KMS-11 (cell line): Measurements from ENCODE around the gene SLC9A9.

Experiments
- H2AFZ ChIP-seq: fragments of 200-600 bp; sonication (generic); 2 replicates; pipeline ENCODE4 v1.6.1; 2016; ENCODE audit warnings: antibody characterized with exemption, mixed run types, low read depth
- H3K27ac ChIP-seq: fragments of 200-600 bp; sonication (generic); 2 replicates; pipeline ENCODE4 v1.6.1; 2016; ENCODE audit warnings: mild to moderate bottlenecking, mixed run types
- H3K27me3 ChIP-seq: fragments of 200-600 bp; sonication (generic); 2 replicates; pipeline ENCODE4 v1.6.1; 2017; ENCODE audit warnings: mild to moderate bottlenecking, low read depth, mixed run types, moderate library complexity; ENCODE audit not compliant: insufficient read depth
- H3K36me3 ChIP-seq: fragments of 200-600 bp; sonication (generic); 2 replicates; pipeline ENCODE4 v1.6.1; 2017; ENCODE audit warnings: mild to moderate bottlenecking, mixed run types; ENCODE audit not compliant: insufficient read depth
- H3K4me1 ChIP-seq: fragments of 200-600 bp; sonication (generic); 2 replicates; pipeline ENCODE4 v1.6.1; 2016; ENCODE audit warnings: mild to moderate bottlenecking, low read depth, mixed run types; ENCODE audit not compliant: poor library complexity, severe bottlenecking
- H3K4me2 ChIP-seq: fragments of 200-600 bp; sonication (generic); 2 replicates; pipeline ENCODE4 v1.7.0; 2016; ENCODE audit warnings: mild to moderate bottlenecking, mixed run types
- H3K4me3 ChIP-seq: fragments of 200-600 bp; sonication (generic); IDR thresholded peaks from 2 replicates; pipeline ENCODE4 v1.6.1; 2017; ENCODE audit warnings: low read depth, low read length, mixed read lengths; ENCODE audit not compliant: insufficient read depth
- H3K79me2 ChIP-seq: fragments of 200-600 bp; sonication (generic); 2 replicates; pipeline ENCODE4 v1.6.1; 2016; ENCODE audit warnings: low read depth, mixed run types; ENCODE audit not compliant: insufficient read depth
- H3K9ac ChIP-seq: fragments of 200-600 bp; sonication (generic); 2 replicates; pipeline ENCODE4 v1.6.1; 2016; ENCODE audit warnings: mild to moderate bottlenecking, mixed run types
- H4K20me1 ChIP-seq: fragments of 200-600 bp; sonication (generic); 2 replicates; pipeline ENCODE4 v1.6.1; 2016; ENCODE audit warnings: mild to moderate bottlenecking, mixed run types; ENCODE audit not compliant: insufficient read depth
- CTCF ChIP-seq: fragments of 200-600 bp; sonication (generic); conservative IDR thresholded peaks from 2 replicates; pipeline ENCODE4 v1.6.1; 2017; ENCODE audit warnings: low read depth, mild to moderate bottlenecking, antibody characterized with exemption, low read length, moderate library complexity, mixed read lengths

The SLC9A9 gene

DNA sequence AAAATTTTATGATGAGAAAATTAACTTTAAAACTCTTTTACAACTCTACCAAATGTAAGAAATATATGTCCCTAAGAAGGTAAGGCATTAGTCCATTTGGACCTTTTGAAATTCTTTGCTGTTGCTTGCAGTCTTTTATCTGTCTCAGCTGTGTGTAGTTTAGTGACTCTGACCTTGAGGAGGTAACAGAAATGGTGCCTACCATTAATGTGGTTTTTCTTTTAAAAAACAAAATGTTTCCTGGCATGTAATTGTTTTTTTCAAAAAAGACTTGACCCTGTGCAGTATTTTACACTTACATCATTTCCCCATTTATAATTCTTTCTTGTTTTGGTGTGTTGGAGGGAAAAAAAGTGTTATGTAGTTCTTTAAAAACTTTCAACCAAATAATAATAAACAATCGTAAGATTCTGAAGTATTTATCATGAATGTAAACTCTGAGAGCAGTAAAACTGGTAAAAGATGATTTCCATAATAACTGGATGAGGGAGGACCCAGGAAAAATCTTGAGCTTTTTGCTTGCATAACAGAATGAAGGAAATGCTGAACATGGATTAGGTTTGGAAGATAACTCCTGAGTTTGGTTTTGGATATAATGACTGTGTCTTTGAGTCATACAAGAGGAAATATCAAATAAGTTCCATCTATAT is 503.6 kb downstream of the SLC9A9 start:
- H3K27ac ChIP-seq = no peak overlapping the region
- H3K9ac ChIP-seq = no peak overlapping the region
- H3K27me3 ChIP-seq = no peaks in the 10 kb centered on the region
- no peak overlapping the region for H3K4me2 ChIP-seq
- H4K20me1 ChIP-seq = no peaks in the 10 kb centered on the region
- H3K4me3 ChIP-seq = no peak overlapping the region
- no peaks in the 10 kb centered on the region for H3K79me2 ChIP-seq
- no peaks in the 10 kb centered on the region for H3K36me3 ChIP-seq
- peaks cover 11% of the 10 kb centered on the region for H3K4me1 ChIP-seq
- no peak for TF ChIP-seq CTCF
- H2AFZ ChIP-seq = no peak overlapping the region

GRCh38 chr3:143343944-143344343 is 504.3 kb downstream of the SLC9A9 start:
- TF ChIP-seq CTCF = no peak
- no peak overlapping the region for H3K9ac ChIP-seq
- H4K20me1 ChIP-seq = no peaks in the 10 kb centered on the region

DNA sequence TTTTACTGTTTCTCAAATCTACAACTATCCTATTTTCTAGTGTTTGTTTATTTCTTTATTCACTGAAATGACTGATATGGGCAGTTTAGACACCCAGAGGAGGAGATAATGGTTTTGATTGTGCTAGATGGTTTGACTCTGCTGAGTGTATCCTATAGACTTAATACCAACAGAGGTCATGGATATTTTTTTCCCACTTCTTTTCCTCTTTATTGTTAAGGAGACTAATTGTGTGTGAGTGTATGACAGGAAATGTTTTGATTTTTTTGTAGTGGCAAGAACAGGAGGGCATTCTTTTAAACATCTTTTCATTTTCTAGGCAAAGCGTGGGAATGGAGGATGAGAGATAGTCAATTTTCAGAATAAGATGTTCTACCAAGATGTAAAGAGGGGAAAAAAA is 505.2 kb downstream of the SLC9A9 start:
- Histone ChIP-seq H4K20me1 (no peaks in the 10 kb centered on the region), H3K4me3 (no peak overlapping the region), H3K9ac (no peak overlapping the region), H2AFZ (no peak overlapping the region), H3K79me2 (no peaks in the 10 kb centered on the region), H3K36me3 (no peaks in the 10 kb centered on the region), H3K27ac (no peak overlapping the region), H3K27me3 (no peaks in the 10 kb centered on the region), H3K4me2 (no peak overlapping the region), H3K4me1 (no peaks in the 10 kb centered on the region)
- TF ChIP-seq CTCF = no peak

More at GRCh38 chr3:143343944-143344343, 504.3 kb downstream of the SLC9A9 start:
- Histone ChIP-seq H3K79me2 (no peaks in the 10 kb centered on the region), H3K4me1 (peaks cover 9% of the 10 kb centered on the region), H3K27ac (no peak overlapping the region), H3K4me2 (no peak overlapping the region), H2AFZ (no peak overlapping the region), H3K4me3 (no peak overlapping the region), H3K27me3 (no peaks in the 10 kb centered on the region), H3K36me3 (no peaks in the 10 kb centered on the region)

GRCh38 chr3:143339451-143339850 is 508.8 kb downstream of the SLC9A9 start:
- Histone ChIP-seq H3K27ac (no peak overlapping the region), H4K20me1 (no peaks in the 10 kb centered on the region), H3K79me2 (no peaks in the 10 kb centered on the region), H3K27me3 (no peaks in the 10 kb centered on the region), H3K4me3 (no peak overlapping the region), H2AFZ (no peak overlapping the region), H3K36me3 (no peaks in the 10 kb centered on the region), H3K4me2 (no peak overlapping the region), H3K9ac (no peak overlapping the region), H3K4me1 (no peaks in the 10 kb centered on the region)
- no peak for TF ChIP-seq CTCF
